Breast epithelium (tissue), 4 donors: Measurements from ENCODE around the gene TMTC1. TPM values are rescaled to one million over a fixed set of nuclear protein-coding genes. Genes with fewer than 3 reads are reported as not detected.

ENCODE experiments used
- DNase-seq, 2 donors: peaks; one replicate each; pipeline ENCODE4 v3.0.0-alpha.2; 2019; ENCODE audit warnings: low spot score in 2 of 2
- H3K27ac ChIP-seq, 2 donors: fragments of 200-600 bp; sonication (generic) in 1 of 2; one replicate each; pipeline ENCODE4 v1.5.1; 2016 to 2019; ENCODE audit warnings: mild to moderate bottlenecking in 1 of 2
- H3K27me3 ChIP-seq, 2 donors: fragments of 200-600 bp; sonication (generic) in 1 of 2; one replicate each; pipeline versions ENCODE4 v1.5.1 to v1.6.0; 2017 to 2019; ENCODE audit warnings: control low read depth in 1 of 2, mild to moderate bottlenecking in 1 of 2
- H3K36me3 ChIP-seq: fragments of 200-600 bp; one replicate; pipeline ENCODE4 v1.5.1; 2019
- H3K4me1 ChIP-seq, 2 donors: fragments of 200-600 bp; sonication (generic); one replicate each; pipeline ENCODE4 v1.5.1; 2016 to 2019; ENCODE audit warnings: control low read depth in 1 of 2
- H3K4me3 ChIP-seq, 3 donors: fragments of 200-600 bp; sonication (generic); 1 replicate in 2 of 3; 2 replicates in 1 of 3; pipeline ENCODE4 v1.5.1; 2016 to 2019; ENCODE audit warnings: mild to moderate bottlenecking in 3 of 3, moderate library complexity in 2 of 3
- H3K9me3 ChIP-seq, 2 donors: fragments of 200-600 bp; sonication (generic) in 1 of 2; one replicate each; pipeline ENCODE4 v1.5.1; 2016 to 2019; ENCODE audit warnings: control low read depth in 1 of 2
- POLR2A ChIP-seq: fragments of 450-650 bp; IDR thresholded peaks from one replicate; pipeline ENCODE4 v1.6.1; 2016; ENCODE audit warnings: antibody characterized with exemption, mild to moderate bottlenecking, moderate library complexity
- POLR2AphosphoS5 ChIP-seq, 3 donors: sonication (generic); formaldehyde crosslinking; IDR thresholded peaks; one replicate each; pipeline ENCODE4 v1.6.1; 2017; ENCODE audit warnings: antibody characterized with exemption in 3 of 3
- intact Hi-C: fragments of 100-400 bp; cut with DNase I; formaldehyde crosslinking; loops from one replicate; pipeline ENCODE4 v1.15.1; 2023; ENCODE audit warnings: low total_unique reads
- total RNA-seq, 3 donors: library from RNA; depleted of rRNA; stranded (reverse); fragments of >200 nt; gene quantifications; one replicate each; pipeline ENCODE4 v1.1.0, GENCODE V29; 2016
- TF ChIP-seq, protein P1 (sequence below), 3 donors: fragments of 450-650 bp; IDR thresholded peaks; one replicate each; pipeline ENCODE4 v1.5.1; 2016 to 2017; ENCODE audit warnings: antibody characterized with exemption in 3 of 3, mild to moderate bottlenecking in 3 of 3, moderate library complexity in 3 of 3

Gene TMTC1
- total RNA-seq, 3 donors from 2014 or later = 49.9 to 87.2 (median 71.8) TPM

GRCh38 chr12:29726321-29726692 lies 57.4 kb downstream of the TMTC1 start:
- no peaks in the 10 kb centered on the region for H3K36me3 ChIP-seq
- H3K9me3 ChIP-seq = no peaks in the 10 kb centered on the region
- intact Hi-C loops = no loop called here
- H3K27ac ChIP-seq = peak overlapping the region; percentile 65 to 69
- TF ChIP-seq POLR2AphosphoS5 (IDR thresholded peaks at IDR 0.05) = no peak
- no peak for TF ChIP-seq POLR2A
- TF ChIP-seq, protein P1, sequence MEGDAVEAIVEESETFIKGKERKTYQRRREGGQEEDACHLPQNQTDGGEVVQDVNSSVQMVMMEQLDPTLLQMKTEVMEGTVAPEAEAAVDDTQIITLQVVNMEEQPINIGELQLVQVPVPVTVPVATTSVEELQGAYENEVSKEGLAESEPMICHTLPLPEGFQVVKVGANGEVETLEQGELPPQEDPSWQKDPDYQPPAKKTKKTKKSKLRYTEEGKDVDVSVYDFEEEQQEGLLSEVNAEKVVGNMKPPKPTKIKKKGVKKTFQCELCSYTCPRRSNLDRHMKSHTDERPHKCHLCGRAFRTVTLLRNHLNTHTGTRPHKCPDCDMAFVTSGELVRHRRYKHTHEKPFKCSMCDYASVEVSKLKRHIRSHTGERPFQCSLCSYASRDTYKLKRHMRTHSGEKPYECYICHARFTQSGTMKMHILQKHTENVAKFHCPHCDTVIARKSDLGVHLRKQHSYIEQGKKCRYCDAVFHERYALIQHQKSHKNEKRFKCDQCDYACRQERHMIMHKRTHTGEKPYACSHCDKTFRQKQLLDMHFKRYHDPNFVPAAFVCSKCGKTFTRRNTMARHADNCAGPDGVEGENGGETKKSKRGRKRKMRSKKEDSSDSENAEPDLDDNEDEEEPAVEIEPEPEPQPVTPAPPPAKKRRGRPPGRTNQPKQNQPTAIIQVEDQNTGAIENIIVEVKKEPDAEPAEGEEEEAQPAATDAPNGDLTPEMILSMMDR (IDR thresholded peaks at IDR 0.05) = no peak
- no peak overlapping the region for H3K4me3 ChIP-seq
- H3K27me3 ChIP-seq = no peaks in the 10 kb centered on the region
- H3K4me1 ChIP-seq = peaks cover 0 to 8% of the 10 kb centered on the region in 2 donors
- no peak for DNase-seq

DNA sequence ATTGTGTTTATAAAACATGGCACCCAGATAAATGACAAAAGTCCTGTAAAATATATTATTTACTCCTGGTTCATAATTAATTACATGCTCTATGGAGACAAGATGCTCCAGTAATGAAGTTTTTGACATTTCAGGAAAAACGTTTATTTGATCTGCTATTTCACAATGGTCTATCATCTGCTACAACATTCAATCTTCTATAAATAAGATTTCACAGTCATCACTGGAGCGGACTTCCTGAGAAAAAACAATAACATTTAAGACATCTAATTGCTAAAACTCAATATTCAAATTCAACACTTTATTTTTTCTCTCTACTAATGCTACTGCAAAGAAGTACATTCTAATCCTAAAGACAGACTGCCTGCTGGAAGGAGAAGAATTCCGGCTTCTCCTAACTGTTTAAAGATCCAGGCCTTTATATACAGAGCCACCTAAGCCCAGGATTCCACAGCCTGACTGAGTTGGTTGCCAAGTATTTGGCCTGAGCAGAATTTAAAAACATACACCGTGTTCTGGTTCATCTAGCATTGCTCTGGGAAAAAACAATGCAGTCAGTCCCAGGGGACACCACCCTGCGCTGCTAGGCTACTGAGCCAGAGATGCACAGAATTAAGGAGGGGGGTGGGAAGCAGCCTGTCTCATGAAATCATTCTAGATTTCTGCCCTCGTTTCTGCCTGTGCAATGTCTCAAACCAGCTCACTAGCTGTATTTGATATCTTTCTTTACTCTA lies 58.0 kb downstream of the TMTC1 start:
- Histone ChIP-seq H3K4me1 (peaks cover 0 to 8% of the 10 kb centered on the region in 2 donors), H3K4me3 (peak overlapping the region in 1 of 3 donors; percentile 11)

GRCh38 chr12:29722164-29722563 lies 61.6 kb downstream of the TMTC1 start:
- Histone ChIP-seq H3K27ac (no peak overlapping the region), H3K27me3 (no peaks in the 10 kb centered on the region), H3K4me3 (no peak overlapping the region), H3K36me3 (no peaks in the 10 kb centered on the region), H3K9me3 (no peaks in the 10 kb centered on the region), H3K4me1 (peaks cover 0 to 8% of the 10 kb centered on the region in 2 donors)
- intact Hi-C loops = no loop called here
- TF ChIP-seq POLR2AphosphoS5 (IDR thresholded peaks at IDR 0.05) (no peak), POLR2A (no peak)
- TF ChIP-seq, protein P1 (IDR thresholded peaks at IDR 0.05) = no peak
- DNase-seq = no peak

More for the DNA sequence above, 58.0 kb downstream of the TMTC1 start:
- intact Hi-C loops = no loop called here
- peak overlapping the region; percentile 65 to 69 for H3K27ac ChIP-seq
- peak in 1 of 2 donors; percentile 39 for DNase-seq
- H3K36me3 ChIP-seq = no peaks in the 10 kb centered on the region
- no peaks in the 10 kb centered on the region for H3K27me3 ChIP-seq
- H3K9me3 ChIP-seq = no peaks in the 10 kb centered on the region
- TF ChIP-seq POLR2A (no peak), POLR2AphosphoS5 (IDR thresholded peaks at IDR 0.05) (no peak)
- TF ChIP-seq, protein P1 (IDR thresholded peaks at IDR 0.05) = no peak

GRCh38 chr12:29719381-29719780 lies 64.4 kb downstream of the TMTC1 start:
- Histone ChIP-seq H3K36me3 (no peaks in the 10 kb centered on the region), H3K4me1 (no peaks in the 10 kb centered on the region), H3K27me3 (no peaks in the 10 kb centered on the region), H3K9me3 (no peaks in the 10 kb centered on the region), H3K4me3 (no peak overlapping the region), H3K27ac (no peak overlapping the region)
- TF ChIP-seq POLR2A (no peak), POLR2AphosphoS5 (IDR thresholded peaks at IDR 0.05) (no peak)
- TF ChIP-seq, protein P1 (IDR thresholded peaks at IDR 0.05) = no peak
- intact Hi-C loops = no loop called here
- no peak for DNase-seq

DNA sequence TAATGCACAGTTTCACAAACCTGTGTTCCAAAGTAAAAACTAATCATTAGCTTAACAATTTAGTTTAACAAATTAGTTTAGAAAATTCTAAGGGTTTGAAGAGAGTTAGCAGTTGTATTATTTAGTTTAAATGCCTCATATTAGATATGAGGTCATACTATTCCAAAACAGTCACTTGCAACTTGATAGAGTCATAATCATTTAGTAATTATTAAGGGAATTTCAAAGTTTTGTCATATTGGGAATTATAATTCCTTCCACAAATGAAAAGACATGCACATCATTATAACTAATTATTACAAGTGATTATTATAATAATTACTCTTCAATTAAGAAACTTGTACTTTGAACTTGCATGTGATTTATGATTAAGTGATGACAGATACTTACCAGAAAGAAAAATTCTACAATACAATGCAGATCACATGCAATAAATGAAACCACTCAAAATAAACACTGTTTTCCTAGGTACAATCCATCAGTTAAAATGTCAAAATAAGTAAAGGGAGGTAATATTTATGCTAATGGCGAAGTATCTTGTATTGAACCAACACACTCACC lies 66.1 kb downstream of the TMTC1 start:
- Histone ChIP-seq H3K36me3 (no peaks in the 10 kb centered on the region), H3K27ac (no peak overlapping the region), H3K9me3 (no peaks in the 10 kb centered on the region), H3K4me1 (no peaks in the 10 kb centered on the region), H3K4me3 (no peak overlapping the region), H3K27me3 (no peaks in the 10 kb centered on the region)
- DNase-seq = no peak
- intact Hi-C loops = no loop called here
- TF ChIP-seq POLR2AphosphoS5 (IDR thresholded peaks at IDR 0.05) (no peak), POLR2A (no peak)
- TF ChIP-seq, protein P1 (IDR thresholded peaks at IDR 0.05) = no peak
